GM23248 (cell line): ENCODE results near the gene CDCA5. TPM values are rescaled to one million over a fixed set of nuclear protein-coding genes. Genes with fewer than 3 reads are reported as not detected.

Experiments used
- DNase-seq: peaks from one replicate; pipeline ENCODE4 v3.0.0-alpha.2; 2015
- H2AFZ ChIP-seq: fragments of 200-600 bp; sonication (generic); 2 replicates; pipeline ENCODE4 v1.6.1; 2016; ENCODE audit warnings: antibody characterized with exemption
- H3F3A ChIP-seq: fragments of 200-600 bp; sonication (generic); 2 replicates; pipeline ENCODE4 v1.6.1; 2016; ENCODE audit warnings: mild to moderate bottlenecking, antibody characterized with exemption, mixed run types; ENCODE audit not compliant: insufficient read depth
- H3K27ac ChIP-seq: fragments of 200-600 bp; sonication (generic); 2 replicates; pipeline ENCODE4 v1.5.1; 2016; ENCODE audit warnings: mild to moderate bottlenecking
- H3K27me3 ChIP-seq: fragments of 200-600 bp; sonication (generic); replicated peaks from 2 replicates; pipeline ENCODE4 v1.6.1; 2016; ENCODE audit warnings: mild to moderate bottlenecking; ENCODE audit not compliant: insufficient read depth
- H3K36me3 ChIP-seq: fragments of 200-600 bp; sonication (generic); 2 replicates; pipeline ENCODE4 v1.6.1; 2016; ENCODE audit warnings: low read depth, mild to moderate bottlenecking
- H3K4me1 ChIP-seq: fragments of 200-600 bp; sonication (generic); 2 replicates; pipeline ENCODE4 v1.6.1; 2016; ENCODE audit warnings: mild to moderate bottlenecking; ENCODE audit not compliant: insufficient read depth
- H3K4me2 ChIP-seq: fragments of 200-600 bp; sonication (generic); one replicate; pipeline ENCODE4 v1.6.1; 2016; ENCODE audit warnings: mild to moderate bottlenecking; ENCODE audit not compliant: unreplicated experiment
- H3K4me3 ChIP-seq: fragments of 200-600 bp; sonication (generic); 2 replicates; pipeline ENCODE4 v1.5.1; 2016; ENCODE audit warnings: mild to moderate bottlenecking
- H3K79me2 ChIP-seq: fragments of 200-600 bp; sonication (generic); 2 replicates; pipeline ENCODE4 v1.6.1; 2016; ENCODE audit warnings: mild to moderate bottlenecking; ENCODE audit not compliant: insufficient read depth
- H3K9ac ChIP-seq: fragments of 200-600 bp; sonication (generic); 2 replicates; pipeline ENCODE4 v1.6.1; 2016; ENCODE audit warnings: mild to moderate bottlenecking
- H3K9me2 ChIP-seq: fragments of 200-600 bp; sonication (generic); 2 replicates; pipeline ENCODE4 v1.6.1; 2016; ENCODE audit warnings: mixed run types, mild to moderate bottlenecking, moderate library complexity; ENCODE audit not compliant: insufficient read depth
- H3K9me3 ChIP-seq: fragments of 200-600 bp; sonication (generic); one replicate; pipeline ENCODE4 v1.6.1; 2017; ENCODE audit warnings: low read depth
- H4K20me1 ChIP-seq: fragments of 200-600 bp; sonication (generic); 2 replicates; pipeline ENCODE4 v1.6.0; 2016; ENCODE audit not compliant: insufficient read depth
- EZH2 ChIP-seq: fragments of 200-600 bp; sonication (generic); IDR thresholded peaks from 2 replicates; pipeline ENCODE4 v1.6.1; 2018; ENCODE audit warnings: antibody characterized with exemption, mild to moderate bottlenecking; ENCODE audit not compliant: insufficient read depth, poor library complexity, severe bottlenecking
- EZH2phosphoT487 ChIP-seq: fragments of 200-600 bp; sonication (generic); IDR thresholded peaks from 2 replicates; pipeline ENCODE4 v1.6.1; 2018; ENCODE audit warnings: antibody characterized with exemption, moderate library complexity, mild to moderate bottlenecking, low read depth; ENCODE audit not compliant: insufficient read depth
- WGBS, 2 experiments: methylation state at CpG; one replicate each; pipeline ENCODE4 v1.1.6; 2015 to 2017; ENCODE audit warnings: low lambda C conversion rate in 2 of 2, low coverage in 1 of 2; ENCODE audit errors: missing lambda C conversion rate in 2 of 2; 5-methylcytosine and 5-hydroxymethylcytosine counted together
- in situ Hi-C: fragments of 300-500 bp; cut with MboI; formaldehyde crosslinking; loops from 2 replicates; pipeline ENCODE4 v1.15.0; 2020
- polyA plus RNA-seq: library from polyadenylated mRNA; unstranded; fragments of >200 nt; fragmentation: Nextera tagmentation; extraction: Ambion mirVana; gene quantifications from 2 replicates; pipeline ENCODE4 v1.2.1, GENCODE V29; 2016
- total RNA-seq: library from RNA; depleted of rRNA; stranded (reverse); fragments of >200 nt; shearing (Covaris generic); gene quantifications from 2 replicates; pipeline ENCODE4 v1.2.3, GENCODE V29; 2014

The CDCA5 gene
- total and polyA plus RNA-seq, 2 experiments from 2014 or later: 11.9 to 16.8 TPM

DNA sequence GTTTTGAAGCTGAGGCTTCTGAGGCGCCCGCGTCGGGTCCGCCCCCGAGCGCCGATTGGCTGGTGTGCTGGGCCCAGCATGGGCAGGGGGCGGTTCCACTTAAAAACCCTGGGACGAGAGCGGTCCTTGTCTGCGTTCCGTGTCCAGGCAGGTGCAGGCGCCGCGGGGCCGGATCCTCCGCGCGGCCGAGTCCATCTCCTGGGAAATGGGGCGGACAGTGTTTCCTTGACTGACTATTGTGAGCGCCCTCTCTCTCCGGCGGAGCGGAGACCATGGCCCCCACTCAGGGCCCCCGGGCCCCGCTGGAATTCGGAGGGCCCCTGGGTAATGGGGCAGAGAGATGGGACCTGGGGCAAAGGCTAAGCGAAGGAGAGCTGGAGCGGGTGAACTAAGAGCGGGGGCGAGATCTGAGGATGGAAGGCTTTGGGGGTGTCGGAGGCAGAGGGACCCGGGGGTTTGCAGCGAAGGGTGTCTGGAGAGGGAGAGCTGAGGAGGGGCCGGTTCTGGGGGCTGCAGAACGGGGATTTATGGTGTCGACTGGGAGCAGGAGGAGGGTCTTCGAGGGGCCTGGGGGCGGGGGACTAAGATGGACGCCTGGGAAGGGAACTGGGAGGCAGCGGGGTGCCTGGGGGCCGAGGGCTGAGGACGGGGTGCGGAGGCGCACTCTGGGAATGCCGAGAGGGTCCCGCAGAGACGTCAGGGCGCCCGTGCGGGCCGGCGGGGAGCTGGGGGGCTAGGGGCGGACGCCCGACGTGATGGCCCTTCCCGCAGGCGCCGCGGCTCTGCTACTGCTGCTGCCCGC is 28.1 kb upstream of the CDCA5 start, which contains the start of gene TM7SF2:
TM7SF2 (plus strand) TSS at position 129 of the 802 bp plus-strand sequence; CDS start at position 273, 144 bp downstream.
- peak within 1 kb of the TSS; percentile 71 for H3K4me3 ChIP-seq
- H4K20me1 ChIP-seq: no peaks in the 10 kb centered on the region
- no peaks in the 10 kb centered on the region for H3K9me2 ChIP-seq
- peaks cover 14% of the 10 kb centered on the region for H3K79me2 ChIP-seq
- no peak within 1 kb of the TSS for H3K27ac ChIP-seq
- H3K4me2 ChIP-seq: peak within 1 kb of the TSS; percentile 97
- H3K4me1 ChIP-seq: peaks cover 17% of the 10 kb centered on the region; the same call in 1 of the 2 replicates
- H3K9ac ChIP-seq: peak within 1 kb of the TSS; percentile 50
- no peaks in the 10 kb centered on the region for H3K27me3 ChIP-seq
- DNase-seq: peak; percentile 95
- in situ Hi-C loops: no loop called here
- 1 to 2% methylated on average over 37 to 49 of the region's 64 CpGs for WGBS, 2 experiments
- H3F3A ChIP-seq: 0 out of 2 replicates have a peak, but pooled peaks cover 6% of the 10 kb centered on the region
- TF ChIP-seq EZH2 (no peak), EZH2phosphoT487 (no peak)
- no peaks in the 10 kb centered on the region for H3K9me3 ChIP-seq
- no peaks in the 10 kb centered on the region for H3K36me3 ChIP-seq
- H2AFZ ChIP-seq: peak within 1 kb of the TSS; percentile 26; the same call in 1 of the 2 replicates

DNA sequence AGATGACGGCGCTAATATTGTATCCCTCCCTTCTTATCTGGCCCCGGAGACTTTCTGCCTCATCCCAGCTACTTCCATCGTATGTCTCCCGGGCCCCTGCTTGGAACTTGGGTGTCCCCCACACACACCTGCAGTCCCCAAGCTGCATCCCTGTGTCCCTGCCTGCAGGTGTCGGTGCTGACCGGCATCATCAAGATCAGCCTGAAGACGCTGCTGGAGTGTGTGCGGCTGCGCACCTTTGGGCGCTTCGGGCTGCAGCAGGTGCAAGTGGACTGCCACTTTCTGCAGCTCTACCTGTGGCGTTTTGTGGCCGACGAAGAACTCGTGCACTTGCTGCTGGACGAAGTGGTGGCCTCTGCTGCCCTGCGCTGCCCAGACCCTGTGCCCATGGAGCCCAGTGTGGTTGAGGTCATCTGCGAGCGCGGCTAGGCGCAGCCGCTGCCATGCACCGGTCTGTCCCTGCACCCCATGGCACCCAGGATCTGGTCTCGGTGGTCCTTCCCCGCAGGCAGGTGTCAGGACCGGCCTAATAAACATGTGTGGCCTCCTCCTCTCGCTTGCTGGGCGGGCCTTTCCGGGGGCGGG is 27.4 kb upstream of the CDCA5 start:
- Histone ChIP-seq H3K4me3 (no peak overlapping the region; the same call in 1 of the 2 replicates), H4K20me1 (no peaks in the 10 kb centered on the region), H2AFZ (no peak overlapping the region), H3K79me2 (peaks cover 10% of the 10 kb centered on the region), H3F3A (0 out of 2 replicates have a peak, but pooled peaks cover 6% of the 10 kb centered on the region), H3K9me2 (no peaks in the 10 kb centered on the region), H3K27me3 (no peaks in the 10 kb centered on the region), H3K9ac (no peak overlapping the region), H3K4me1 (peaks cover 13% of the 10 kb centered on the region; the same call in 1 of the 2 replicates), H3K4me2 (peak overlapping the region; percentile 97), H3K9me3 (no peaks in the 10 kb centered on the region), H3K36me3 (no peaks in the 10 kb centered on the region), H3K27ac (no peak overlapping the region)
- no peak for DNase-seq
- 68% methylated on average over 25 to 30 of the region's 31 CpGs for WGBS, 2 experiments
- TF ChIP-seq EZH2 (no peak), EZH2phosphoT487 (no peak)
- in situ Hi-C loops: no loop called here

DNA sequence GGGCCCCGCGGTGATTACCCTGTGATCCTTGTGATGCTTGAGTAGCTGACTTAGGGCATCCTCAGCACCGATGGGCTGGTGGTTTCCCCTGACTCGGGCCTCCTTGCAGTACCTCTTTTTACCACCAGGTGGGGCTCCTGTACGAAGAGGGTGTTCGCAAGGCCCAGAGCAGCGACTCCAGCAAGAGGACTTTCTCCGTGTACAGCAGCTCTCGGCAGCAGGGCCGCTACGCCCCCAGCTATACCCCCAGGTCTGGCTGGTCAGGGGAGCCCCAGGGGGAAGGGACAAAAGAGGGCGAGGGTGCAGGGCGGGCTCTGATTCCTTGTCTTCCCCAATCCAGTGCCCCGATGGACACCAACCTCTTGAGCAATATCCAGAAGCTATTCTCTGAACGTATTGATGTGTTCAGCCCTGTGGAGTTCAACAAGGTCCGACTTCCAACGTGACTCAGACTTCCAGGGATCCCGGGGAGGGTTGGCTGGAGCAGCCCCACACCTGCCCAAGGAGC is 26.6 kb upstream of the CDCA5 start:
- 10 to 11% methylated on average over 18 of the region's 18 CpGs for WGBS, 2 experiments
- Histone ChIP-seq H3K4me3 (no peak overlapping the region), H3K4me2 (no peak overlapping the region), H3F3A (0 out of 2 replicates have a peak, but pooled peaks cover 6% of the 10 kb centered on the region), H2AFZ (no peak overlapping the region), H3K9ac (no peak overlapping the region), H3K36me3 (no peaks in the 10 kb centered on the region), H3K27ac (no peak overlapping the region), H3K4me1 (peaks cover 9% of the 10 kb centered on the region; the same call in 1 of the 2 replicates), H3K9me3 (no peaks in the 10 kb centered on the region), H3K79me2 (peaks cover 4% of the 10 kb centered on the region), H4K20me1 (no peaks in the 10 kb centered on the region), H3K9me2 (no peaks in the 10 kb centered on the region), H3K27me3 (no peaks in the 10 kb centered on the region)
- DNase-seq: peak; percentile 86
- in situ Hi-C loops: no loop called here
- TF ChIP-seq EZH2 (no peak), EZH2phosphoT487 (no peak)
